NCI-H526 (cell line): ENCODE results near the gene SIX2.

Experiments used
- DNase-seq, 2 experiments: peaks; one replicate each; lab custom pipeline; 2025; lab: John Stamatoyannopoulos, UW

SIX2 gene

GRCh38 chr2:44967056-44967455, 42.2 kb downstream of the SIX2 start:
- no peak for DNase-seq

DNA sequence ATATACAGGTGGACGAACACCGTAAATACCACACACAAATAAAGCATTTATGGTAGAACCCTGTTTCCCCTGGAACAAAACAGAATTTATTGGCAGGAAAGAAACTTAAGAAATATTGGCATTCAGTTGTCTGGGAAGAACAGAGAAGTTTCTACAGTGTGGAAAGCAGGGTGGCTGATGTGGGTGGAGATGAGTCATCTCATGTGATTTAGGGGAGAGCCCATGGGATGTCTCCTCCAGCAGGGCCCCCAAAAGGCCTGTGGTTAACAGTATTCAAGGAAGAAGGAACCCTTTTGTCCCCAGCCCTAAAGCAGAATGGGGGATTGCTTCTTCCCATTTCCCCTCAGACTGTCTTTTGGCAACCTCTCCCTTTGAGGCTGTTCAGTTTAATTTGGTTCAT, 43.6 kb downstream of the SIX2 start:
- no peak for DNase-seq

GRCh38 chr2:44964752-44965236, 44.5 kb downstream of the SIX2 start:
- DNase-seq = peak in 1 of 2 experiments; percentile 22

DNA sequence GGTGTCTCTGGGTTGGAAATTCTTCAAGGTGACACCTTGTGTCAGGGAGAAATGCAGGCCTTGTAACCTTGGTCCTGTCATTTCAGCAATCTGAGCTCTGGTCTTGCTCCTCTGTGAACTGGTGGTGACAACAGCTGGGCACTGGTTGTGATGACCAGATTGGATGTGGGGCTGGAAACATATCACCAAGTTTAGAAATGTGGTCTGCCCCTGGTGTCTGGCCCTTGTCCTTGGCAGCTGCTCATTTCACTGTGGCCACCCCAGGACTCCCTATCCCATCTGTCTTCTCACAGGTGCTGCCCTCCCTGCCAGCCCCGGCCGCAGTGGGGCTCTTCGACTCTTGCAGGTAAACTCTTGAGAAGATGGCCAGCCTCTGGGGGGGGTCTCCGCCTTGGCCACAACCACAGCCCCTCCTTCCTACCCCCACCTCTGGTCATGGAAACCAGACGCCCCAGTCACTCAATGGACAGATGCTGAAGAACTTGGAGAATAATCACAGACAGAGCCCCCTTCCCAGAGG, 47.0 kb downstream of the SIX2 start:
- DNase-seq = no peak

DNA sequence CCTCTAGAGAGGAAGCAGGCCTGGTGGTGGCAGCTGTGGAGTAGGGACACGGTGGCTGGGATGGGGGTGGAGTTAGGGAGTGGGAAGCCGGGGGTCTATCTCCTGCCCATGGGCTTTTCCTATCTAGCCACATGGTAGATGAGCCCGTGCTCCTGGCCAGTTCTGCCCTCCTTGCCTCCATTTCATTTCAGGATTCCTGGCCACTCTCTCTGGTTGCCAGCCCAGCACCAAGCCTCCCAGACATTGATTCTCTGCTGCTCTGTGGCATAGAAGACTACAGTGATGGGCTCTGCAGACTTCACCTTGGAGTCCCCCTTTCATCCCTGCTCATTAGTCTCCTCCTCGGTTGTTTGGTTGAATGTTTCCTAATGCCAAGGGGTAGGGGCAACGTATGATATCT, 48.4 kb downstream of the SIX2 start:
- DNase-seq = no peak

DNA sequence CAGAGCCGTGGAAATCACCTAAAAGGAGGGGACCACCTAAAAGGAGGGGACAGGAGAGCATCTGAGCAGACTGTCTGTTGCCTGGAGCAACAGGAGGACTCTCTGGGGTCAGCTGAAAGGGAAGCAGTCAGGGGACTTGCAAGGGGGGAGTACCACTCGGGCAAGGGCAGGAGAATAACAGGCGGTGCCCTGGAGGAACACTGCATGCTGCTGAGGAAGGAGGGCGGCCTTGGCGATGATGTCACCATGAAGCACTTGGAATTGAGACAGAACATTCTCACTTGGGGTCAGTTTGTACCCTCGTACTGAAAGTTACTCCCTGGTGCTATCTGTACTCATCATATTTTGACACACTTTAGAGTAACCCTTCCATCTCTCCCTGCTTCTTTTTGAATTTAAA, 49.4 kb downstream of the SIX2 start:
- DNase-seq = no peak

DNA sequence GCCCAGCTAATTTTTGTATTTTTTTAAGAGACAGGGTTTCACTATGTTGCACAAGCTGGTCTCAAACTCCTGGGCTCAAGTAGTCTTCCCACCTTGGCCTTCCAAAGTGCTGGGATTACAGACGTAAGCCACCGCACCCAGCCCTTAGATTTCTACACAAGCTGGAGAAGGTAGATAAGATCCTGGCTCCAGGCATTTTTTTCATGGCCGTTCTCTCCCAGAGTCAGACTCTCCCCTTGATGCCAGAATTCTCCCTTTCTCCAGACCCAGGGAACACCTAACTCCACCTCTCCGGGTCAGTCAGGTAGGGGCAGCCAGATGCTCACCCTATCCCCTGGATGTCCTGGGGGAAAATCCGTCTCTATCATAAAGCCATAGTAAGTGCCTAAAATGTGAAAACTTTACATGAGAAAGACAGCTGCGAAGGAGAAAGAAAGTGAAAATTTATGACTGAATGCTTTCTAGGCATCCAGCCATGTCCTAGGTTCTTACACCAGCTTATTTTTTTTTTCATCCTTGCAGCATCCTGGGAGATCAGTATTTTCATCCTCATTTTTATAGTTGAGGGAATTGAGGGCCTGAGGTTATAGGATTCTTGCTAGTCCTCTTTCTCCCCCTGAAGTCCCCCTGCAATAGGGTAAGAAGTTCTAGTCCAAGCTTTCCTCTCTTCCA, 51.5 kb downstream of the SIX2 start:
- no peak for DNase-seq

GRCh38 chr2:44956843-44957242, 52.4 kb downstream of the SIX2 start:
- no peak for DNase-seq

DNA sequence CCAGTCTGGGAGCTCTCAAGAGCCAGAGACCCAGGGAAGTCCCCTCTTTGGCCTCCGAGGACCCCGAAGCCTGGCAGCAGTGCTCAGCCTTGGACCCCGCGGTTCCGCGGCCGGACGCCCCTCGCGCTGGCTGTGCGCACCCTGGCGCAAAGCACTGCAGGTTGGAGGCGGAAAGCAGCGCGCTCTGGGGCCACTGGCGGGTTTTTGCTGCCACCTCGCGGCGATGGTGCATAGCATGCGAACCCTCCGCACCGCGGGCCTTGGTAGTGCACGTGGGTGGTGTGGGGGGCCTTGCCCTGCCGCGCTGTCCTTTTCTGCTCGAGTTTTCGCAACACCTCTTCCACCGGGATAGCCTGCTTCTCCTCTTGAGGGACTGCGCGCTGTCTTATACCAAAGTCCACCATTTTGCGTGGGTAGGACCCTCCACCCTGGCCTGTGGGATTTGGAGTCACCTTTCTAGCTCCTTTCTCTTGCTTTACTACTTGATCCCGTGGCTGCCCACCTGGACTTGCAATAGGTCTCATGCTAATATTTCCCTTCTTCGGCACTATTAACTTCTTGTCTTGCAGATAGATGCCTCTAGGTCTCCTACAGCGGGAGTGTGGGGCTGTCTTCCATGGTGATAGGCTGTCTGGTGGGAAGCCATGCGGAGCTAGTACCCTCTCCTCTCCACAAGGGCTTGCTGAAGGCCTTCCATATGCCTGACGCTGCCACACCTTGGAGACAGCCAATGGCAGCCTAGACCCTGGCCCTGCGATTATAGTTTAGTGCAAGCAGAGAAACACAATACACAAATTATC, 53.5 kb downstream of the SIX2 start:
- peak; percentile 20 to 81 for DNase-seq
